Mesendoderm (in vitro differentiated cells): ENCODE measurements around the gene UBE3D.
A peak's percentile ranks its signal among the peaks of the same experiment; 100 is the strongest.

Experiments
- DNase-seq: peaks from one replicate; pipeline ENCODE4 v3.0.0; 2013
- H2AK5ac ChIP-seq: 2 replicates; pipeline ENCODE4 v1.6.1; 2013; ENCODE audit warnings: low read length, inconsistent platforms
- H2BK120ac ChIP-seq: 2 replicates; pipeline ENCODE4 v1.6.1; 2013; ENCODE audit warnings: low read depth, mild to moderate bottlenecking, low read length, moderate library complexity, mixed read lengths
- H2BK15ac ChIP-seq: replicated peaks from 2 replicates; pipeline ENCODE4 v1.6.1; 2013; ENCODE audit warnings: low read depth, mild to moderate bottlenecking, moderate library complexity
- H2BK5ac ChIP-seq: 2 replicates; pipeline ENCODE4 v1.6.1; 2013; ENCODE audit warnings: low read length, inconsistent platforms
- H3K18ac ChIP-seq: 2 replicates; pipeline ENCODE4 v1.6.1; 2013; ENCODE audit warnings: mild to moderate bottlenecking, low read length, mixed read lengths
- H3K23ac ChIP-seq: one replicate; pipeline ENCODE4 v1.6.1; 2013; ENCODE audit warnings: low read length
- H3K27ac ChIP-seq: 2 replicates; pipeline ENCODE4 v1.5.1; 2013; ENCODE audit warnings: low read depth, mild to moderate bottlenecking, inconsistent platforms, low read length, moderate library complexity
- H3K27me3 ChIP-seq: 2 replicates; pipeline ENCODE4 v1.6.1; 2013; ENCODE audit warnings: low read length, control low read depth, mild to moderate bottlenecking, inconsistent platforms; ENCODE audit not compliant: insufficient read depth, poor library complexity
- H3K36me3 ChIP-seq: 2 replicates; pipeline ENCODE4 v1.6.1; 2013; ENCODE audit warnings: low read length, inconsistent platforms; ENCODE audit not compliant: control insufficient read depth, insufficient read depth
- H3K4ac ChIP-seq: one replicate; pipeline ENCODE4 v1.6.1; 2013; ENCODE audit warnings: low read depth, mild to moderate bottlenecking, low read length, moderate library complexity
- H3K4me1 ChIP-seq: 2 replicates; pipeline ENCODE4 v1.6.1; 2013; ENCODE audit warnings: low read depth, low read length, inconsistent platforms; ENCODE audit not compliant: control insufficient read depth
- H3K4me2 ChIP-seq: 2 replicates; pipeline ENCODE4 v1.6.1; 2013; ENCODE audit warnings: low read length
- H3K4me3 ChIP-seq: 2 replicates; pipeline ENCODE4 v1.5.1; 2013; ENCODE audit warnings: mild to moderate bottlenecking, low read length
- H3K56ac ChIP-seq: one replicate; pipeline ENCODE4 v1.6.1; 2013; ENCODE audit warnings: low read length
- H3K79me1 ChIP-seq: 2 replicates; pipeline ENCODE4 v1.6.1; 2013; ENCODE audit warnings: low read length, inconsistent platforms
- H3K79me2 ChIP-seq: 2 replicates; pipeline ENCODE4 v1.6.1; 2013; ENCODE audit warnings: mild to moderate bottlenecking, low read length; ENCODE audit not compliant: control insufficient read depth, insufficient read depth
- H3K9ac ChIP-seq: 2 replicates; pipeline ENCODE4 v1.6.1; 2013; ENCODE audit warnings: low read length, inconsistent platforms
- H4K5ac ChIP-seq: one replicate; pipeline ENCODE4 v1.6.1; 2013; ENCODE audit warnings: low read length
- H4K8ac ChIP-seq: one replicate; pipeline ENCODE4 v1.6.1; 2013; ENCODE audit warnings: low read depth, mild to moderate bottlenecking, control low read depth, low read length, moderate library complexity
- WGBS: extraction: QIAGEN DNeasy Blood & Tissue Kit; methylation state at CpG from one replicate; pipeline ENCODE4 v1.1.7; 2013; ENCODE audit warnings: low lambda C conversion rate, missing lambda C conversion rate; ENCODE audit not compliant: insufficient coverage; ENCODE audit errors: extremely low coverage; 5-methylcytosine and 5-hydroxymethylcytosine counted together

Gene UBE3D

DNA sequence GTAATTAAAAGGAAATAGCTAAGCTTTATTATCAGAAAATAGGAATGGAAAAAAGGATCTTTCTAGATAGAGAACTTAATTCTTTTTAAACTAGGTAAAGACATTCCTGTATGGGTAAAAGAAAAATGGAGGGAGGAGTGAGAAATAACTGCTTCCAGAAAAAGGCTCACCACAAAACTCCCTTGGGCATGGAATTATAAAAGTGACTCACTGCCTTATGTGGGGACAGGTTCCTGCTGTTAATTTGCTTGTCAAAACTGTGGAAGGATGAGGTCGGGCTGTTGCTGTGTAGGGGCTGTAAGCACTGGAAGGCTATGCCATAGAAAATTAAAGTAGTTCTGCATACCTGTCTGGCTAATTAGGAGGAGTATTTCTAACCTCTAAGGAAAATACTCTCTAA lies 158.7 kb downstream of the UBE3D start:
- Histone ChIP-seq H3K18ac (no peak overlapping the region), H3K4me2 (no peak overlapping the region), H2AK5ac (no peak overlapping the region), H2BK15ac (no peak overlapping the region), H3K56ac (no peak overlapping the region), H3K4me3 (no peak overlapping the region), H4K8ac (no peak overlapping the region), H3K4me1 (no peaks in the 10 kb centered on the region), H3K79me1 (no peaks in the 10 kb centered on the region), H3K4ac (no peak overlapping the region), H2BK5ac (no peak overlapping the region), H4K5ac (no peak overlapping the region), H3K9ac (no peak overlapping the region), H3K79me2 (no peaks in the 10 kb centered on the region), H3K27ac (no peak overlapping the region), H2BK120ac (no peak overlapping the region), H3K23ac (no peak overlapping the region), H3K36me3 (no peaks in the 10 kb centered on the region), H3K27me3 (no peaks in the 10 kb centered on the region)
- WGBS, result no CpG with 5 or more reads among the region's 1 CpG
- DNase-seq, result peak; percentile 20

DNA sequence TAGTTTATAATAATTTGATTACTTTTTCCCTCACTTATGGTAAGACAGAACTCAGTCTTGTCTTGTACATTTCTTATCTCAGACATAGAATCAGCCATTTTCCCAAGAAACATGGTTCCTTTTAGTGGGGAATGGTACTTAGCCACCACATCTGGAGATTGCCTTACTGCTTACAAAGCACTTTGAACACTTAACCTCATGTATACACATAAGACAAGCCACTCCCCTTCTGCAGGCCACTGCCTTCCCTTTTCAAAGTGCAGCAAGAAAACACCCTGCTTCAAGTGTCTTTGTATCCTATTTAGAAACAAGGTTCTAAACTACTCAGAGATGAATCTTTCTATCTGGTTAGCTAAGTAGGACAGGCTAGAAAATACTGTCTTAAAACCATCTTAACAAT lies 159.2 kb downstream of the UBE3D start:
- Histone ChIP-seq H3K9ac (no peak overlapping the region), H3K18ac (no peak overlapping the region), H3K56ac (no peak overlapping the region), H2BK120ac (no peak overlapping the region), H3K79me2 (no peaks in the 10 kb centered on the region), H4K5ac (no peak overlapping the region), H3K27ac (no peak overlapping the region), H2AK5ac (no peak overlapping the region), H2BK15ac (no peak overlapping the region), H3K36me3 (no peaks in the 10 kb centered on the region), H3K27me3 (no peaks in the 10 kb centered on the region), H3K4me3 (no peak overlapping the region), H3K79me1 (no peaks in the 10 kb centered on the region), H3K4me1 (no peaks in the 10 kb centered on the region), H2BK5ac (no peak overlapping the region), H3K23ac (no peak overlapping the region), H3K4ac (no peak overlapping the region), H4K8ac (no peak overlapping the region), H3K4me2 (no peak overlapping the region)
- no peak for DNase-seq

DNA sequence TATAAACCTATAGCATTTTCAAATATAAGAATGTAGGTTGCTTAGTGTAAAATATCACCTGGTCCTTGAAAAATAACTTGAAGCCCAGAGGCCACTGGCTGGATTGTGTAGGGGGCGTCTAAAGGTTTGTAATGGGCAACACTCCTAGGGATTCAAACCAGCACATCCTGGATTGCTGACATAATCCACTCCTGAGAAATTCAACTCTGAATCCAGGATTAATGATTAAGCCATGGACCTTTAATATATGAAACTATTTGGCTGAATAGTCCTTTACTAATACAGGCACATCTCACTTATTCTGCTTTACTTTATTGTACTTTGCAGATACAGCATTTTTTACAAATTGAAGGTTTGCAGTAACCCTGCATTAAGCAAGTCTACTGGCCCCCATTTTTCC lies 160.8 kb downstream of the UBE3D start:
- Histone ChIP-seq H3K56ac (no peak overlapping the region), H3K4me2 (no peak overlapping the region), H2BK120ac (no peak overlapping the region), H3K79me2 (no peaks in the 10 kb centered on the region), H4K8ac (no peak overlapping the region), H3K27ac (no peak overlapping the region), H3K23ac (no peak overlapping the region), H3K4me3 (no peak overlapping the region), H3K4me1 (no peaks in the 10 kb centered on the region), H3K27me3 (no peaks in the 10 kb centered on the region), H3K4ac (no peak overlapping the region), H2BK5ac (no peak overlapping the region), H3K9ac (no peak overlapping the region), H4K5ac (no peak overlapping the region), H2AK5ac (no peak overlapping the region), H3K79me1 (no peaks in the 10 kb centered on the region), H3K18ac (no peak overlapping the region), H2BK15ac (no peak overlapping the region), H3K36me3 (no peaks in the 10 kb centered on the region)
- no CpG with 5 or more reads among the region's 1 CpG for WGBS
- no peak for DNase-seq

GRCh38 chr6:82904257-82904656 lies 161.4 kb downstream of the UBE3D start:
- Histone ChIP-seq H3K9ac (no peak overlapping the region), H3K4me3 (no peak overlapping the region), H3K4me2 (no peak overlapping the region), H3K27ac (no peak overlapping the region), H3K4me1 (no peaks in the 10 kb centered on the region), H3K79me1 (no peaks in the 10 kb centered on the region), H3K18ac (no peak overlapping the region), H2BK5ac (no peak overlapping the region), H3K4ac (no peak overlapping the region), H3K79me2 (no peaks in the 10 kb centered on the region), H2AK5ac (no peak overlapping the region), H4K5ac (no peak overlapping the region), H2BK15ac (no peak overlapping the region), H3K56ac (no peak overlapping the region), H2BK120ac (no peak overlapping the region), H3K27me3 (no peaks in the 10 kb centered on the region), H3K23ac (no peak overlapping the region), H4K8ac (no peak overlapping the region), H3K36me3 (no peaks in the 10 kb centered on the region)
- WGBS, result no CpG with 5 or more reads among the region's 4 CpGs
- DNase-seq, result no peak

DNA sequence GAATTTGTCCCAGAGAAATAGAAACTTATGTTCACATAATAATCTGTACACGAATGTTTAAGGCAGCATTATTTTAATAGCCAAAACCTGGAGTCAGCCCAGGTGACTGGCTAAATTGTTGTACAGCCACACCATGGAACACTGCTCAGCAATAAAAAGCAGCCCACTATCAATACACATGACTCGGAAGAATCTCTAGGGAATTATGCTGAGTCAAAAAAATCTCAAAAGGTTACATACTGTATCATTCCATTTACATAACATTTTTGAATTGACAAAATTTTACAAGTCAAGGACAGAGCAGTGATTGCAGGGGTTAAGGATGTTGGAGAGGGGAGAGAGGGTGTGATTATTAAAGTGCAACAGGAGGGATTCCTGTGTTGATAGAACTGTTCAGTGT lies 163.4 kb downstream of the UBE3D start:
- Histone ChIP-seq H3K79me1 (no peaks in the 10 kb centered on the region), H4K5ac (no peak overlapping the region), H2BK120ac (no peak overlapping the region), H3K4ac (no peak overlapping the region), H3K4me3 (no peak overlapping the region), H3K36me3 (no peaks in the 10 kb centered on the region), H3K9ac (no peak overlapping the region), H3K23ac (no peak overlapping the region), H2AK5ac (no peak overlapping the region), H3K27me3 (no peaks in the 10 kb centered on the region), H3K56ac (no peak overlapping the region), H3K79me2 (no peaks in the 10 kb centered on the region), H4K8ac (no peak overlapping the region), H3K4me1 (no peaks in the 10 kb centered on the region), H2BK5ac (no peak overlapping the region), H3K4me2 (no peak overlapping the region), H3K18ac (no peak overlapping the region), H2BK15ac (no peak overlapping the region), H3K27ac (no peak overlapping the region)
- WGBS, result no CpG with 5 or more reads among the region's 2 CpGs
- no peak for DNase-seq

GRCh38 chr6:82894653-82895259 lies 170.9 kb downstream of the UBE3D start:
- no peak overlapping the region for H4K5ac ChIP-seq
- no peak overlapping the region for H2AK5ac ChIP-seq
- no peaks in the 10 kb centered on the region for H3K27me3 ChIP-seq
- no peak overlapping the region for H2BK15ac ChIP-seq
- H3K9ac ChIP-seq, result no peak overlapping the region
- H3K36me3 ChIP-seq, result no peaks in the 10 kb centered on the region
- no peak overlapping the region for H2BK120ac ChIP-seq
- no peak overlapping the region for H3K56ac ChIP-seq
- no peak for DNase-seq
- no peaks in the 10 kb centered on the region for H3K79me2 ChIP-seq
- no peak overlapping the region for H2BK5ac ChIP-seq
- no peak overlapping the region for H4K8ac ChIP-seq
- H3K4me3 ChIP-seq, result no peak overlapping the region
- no peak overlapping the region for H3K4me2 ChIP-seq
- no peak overlapping the region for H3K18ac ChIP-seq
- no peaks in the 10 kb centered on the region for H3K4me1 ChIP-seq
- WGBS, result no CpG with 5 or more reads among the region's 6 CpGs
- no peaks in the 10 kb centered on the region for H3K79me1 ChIP-seq
- H3K4ac ChIP-seq, result no peak overlapping the region
- no peak overlapping the region for H3K23ac ChIP-seq
- no peak overlapping the region for H3K27ac ChIP-seq
